NCI-H2107 treated with DMSO at 0.1 percent for 48 hours (cell line): ENCODE data around the gene MAP9.
"Not testable (repeated sequence)": the region's sequence is repeated elsewhere in the genome, so short reads cannot be mapped to it uniquely, and the experiment has no call there.

Experiments
- DNase-seq: peaks from one replicate; lab custom pipeline; 2025; ENCODE audit not compliant: unreplicated experiment; lab: John Stamatoyannopoulos, UW

Gene MAP9

DNA sequence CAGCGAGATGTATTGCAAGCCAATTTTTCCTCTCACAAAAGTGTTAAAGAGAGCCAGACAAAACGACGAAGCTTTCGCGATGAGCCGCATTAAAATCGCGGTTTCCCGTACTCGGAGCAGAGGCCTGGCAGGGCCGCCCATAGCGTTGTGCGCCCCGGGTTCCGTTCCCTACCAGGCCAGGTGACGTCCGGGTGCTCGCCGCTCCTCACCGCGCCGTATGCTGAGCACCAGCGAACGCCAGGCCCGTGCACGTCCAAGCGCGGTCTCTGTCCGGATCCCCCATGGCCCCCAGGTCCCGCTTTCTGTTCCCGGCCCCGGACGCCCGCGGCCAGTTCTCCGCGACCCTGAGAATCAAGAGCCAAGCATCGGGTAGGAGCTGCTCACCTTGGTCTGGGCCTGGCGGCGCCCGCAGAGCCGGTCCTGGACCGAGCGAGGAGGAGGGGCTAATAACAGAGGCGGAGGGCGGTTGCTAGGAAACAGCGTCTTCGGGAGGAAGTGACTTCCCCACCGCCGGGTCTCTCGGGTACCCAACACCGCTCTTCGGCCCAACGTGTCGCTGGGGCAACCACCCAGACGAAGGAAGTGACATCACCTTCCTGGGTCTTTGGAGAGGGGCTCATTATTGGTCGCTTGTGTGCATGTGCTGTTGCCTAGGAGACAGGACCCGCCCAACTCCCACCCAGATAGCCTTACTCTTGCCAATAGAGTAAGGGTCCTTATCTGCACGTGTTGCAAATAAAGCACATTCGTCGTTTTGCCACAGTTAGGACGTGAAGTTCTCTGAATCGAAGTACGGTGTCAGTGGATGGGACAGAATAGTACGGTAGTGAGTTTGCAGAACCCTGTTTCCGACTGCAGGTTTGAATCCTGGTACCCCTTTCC, at the start of gene MAP9:
Gene MAP9 (minus strand): TSS at position 579 of the 882 bp plus-strand sequence. CDS start 1,115 bp downstream, outside the sequence.
- DNase-seq, result peak; percentile 83

DNA sequence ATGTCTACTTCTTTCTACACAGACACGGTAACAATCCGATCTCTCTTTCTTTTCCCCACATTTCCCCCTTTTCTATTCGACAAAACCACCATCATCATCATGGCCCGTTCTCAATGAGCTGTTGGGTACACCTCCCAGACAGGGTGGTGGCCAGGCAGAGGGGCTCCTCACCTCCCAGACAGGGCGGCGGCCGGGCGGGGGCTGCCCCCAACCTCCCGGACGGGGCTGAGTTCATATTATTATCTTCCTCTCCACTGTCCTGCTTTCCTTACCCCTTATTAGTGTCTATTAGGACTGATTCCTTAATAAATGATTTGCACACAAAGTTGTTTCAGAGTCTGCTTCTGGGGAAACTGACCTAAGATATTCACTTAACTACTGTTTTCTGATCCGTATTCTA, 48.0 kb upstream of the MAP9 start:
- DNase-seq, result not testable (repeated sequence)

DNA sequence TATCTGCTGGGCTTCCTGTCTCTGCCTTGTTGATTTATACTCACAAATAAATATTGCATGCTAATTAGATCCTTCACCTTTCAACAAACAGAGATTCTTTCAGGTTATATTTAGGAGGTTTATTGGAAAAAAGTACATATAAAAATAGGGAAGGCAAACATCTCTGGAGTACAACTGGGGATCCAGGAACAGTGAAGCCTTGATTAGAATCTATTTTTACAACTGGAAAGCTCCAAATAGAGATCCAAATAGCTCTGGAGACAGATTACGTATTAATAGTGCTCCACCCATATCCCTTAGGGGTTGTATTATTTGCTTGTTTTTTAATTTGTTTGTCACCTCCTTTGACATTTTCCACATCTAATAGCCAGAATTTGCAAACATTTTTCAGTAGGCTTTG, 46.9 kb upstream of the MAP9 start:
- no peak for DNase-seq

DNA sequence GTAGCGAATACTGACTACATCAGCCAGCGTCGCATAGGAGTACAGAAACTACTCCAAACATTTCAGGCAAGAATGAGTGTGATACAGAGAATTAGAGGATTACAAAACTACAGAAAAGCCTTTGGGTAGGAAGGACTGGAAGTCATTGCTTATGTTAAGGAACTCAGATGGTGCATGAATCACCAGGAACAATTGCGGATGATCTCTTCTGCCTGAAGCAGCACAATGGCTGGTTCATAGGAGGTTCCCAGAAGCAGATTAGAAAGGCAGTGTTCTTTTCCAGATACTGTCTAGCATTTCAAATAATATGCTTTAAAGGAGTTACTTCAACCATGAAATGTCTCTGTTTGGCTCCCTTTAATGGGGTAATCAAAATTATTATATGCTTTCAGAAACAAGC, 42.5 kb upstream of the MAP9 start:
- DNase-seq, result no peak

GRCh38 chr4:155415662-155416061, 38.9 kb upstream of the MAP9 start:
- DNase-seq, result no peak

DNA sequence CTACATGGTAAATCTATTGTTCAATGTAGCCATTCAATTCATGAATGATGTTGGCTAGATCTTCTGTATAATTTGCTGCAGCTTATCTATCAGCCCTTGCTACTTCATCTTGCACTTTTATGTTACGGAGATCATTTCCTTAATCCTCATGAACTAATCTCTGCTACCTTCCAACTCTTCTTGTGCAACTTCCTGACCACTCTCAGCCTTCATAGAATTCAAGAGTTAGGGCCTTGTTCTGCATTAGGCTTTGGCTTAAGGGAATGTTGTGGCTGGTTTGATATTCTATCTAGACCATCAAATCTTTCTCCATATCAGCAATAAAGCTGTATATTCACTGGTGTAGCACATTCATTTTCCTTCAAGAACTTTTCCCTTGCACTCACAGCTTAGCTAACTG, 36.7 kb upstream of the MAP9 start:
- no peak for DNase-seq

GRCh38 chr4:155411546-155411945, 34.8 kb upstream of the MAP9 start:
- DNase-seq, result no peak

GRCh38 chr4:155408796-155409195, 32.0 kb upstream of the MAP9 start:
- no peak for DNase-seq

- DNase-seq, result no peak
Observed at GRCh38 chr4:155407480-155407879, 30.7 kb upstream of the MAP9 start.

DNA sequence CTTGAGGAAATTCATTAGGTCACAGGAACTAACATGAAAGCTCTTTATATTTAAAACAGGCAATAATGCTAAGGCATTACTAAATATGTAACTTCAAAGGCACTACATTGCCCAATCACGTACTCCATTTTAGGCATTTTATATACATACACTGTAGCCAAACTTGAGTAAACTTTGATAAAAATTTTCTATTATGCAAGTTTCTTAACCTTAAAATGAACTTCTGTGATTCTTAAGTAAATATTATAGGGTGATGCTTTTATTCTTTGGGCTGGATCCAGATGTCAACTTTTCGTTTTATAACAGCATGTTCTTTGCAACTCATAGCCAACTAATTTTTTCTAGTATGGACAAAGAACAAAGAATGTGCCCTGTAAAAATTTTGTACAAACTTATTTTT, 28.3 kb upstream of the MAP9 start:
- no peak for DNase-seq

DNA sequence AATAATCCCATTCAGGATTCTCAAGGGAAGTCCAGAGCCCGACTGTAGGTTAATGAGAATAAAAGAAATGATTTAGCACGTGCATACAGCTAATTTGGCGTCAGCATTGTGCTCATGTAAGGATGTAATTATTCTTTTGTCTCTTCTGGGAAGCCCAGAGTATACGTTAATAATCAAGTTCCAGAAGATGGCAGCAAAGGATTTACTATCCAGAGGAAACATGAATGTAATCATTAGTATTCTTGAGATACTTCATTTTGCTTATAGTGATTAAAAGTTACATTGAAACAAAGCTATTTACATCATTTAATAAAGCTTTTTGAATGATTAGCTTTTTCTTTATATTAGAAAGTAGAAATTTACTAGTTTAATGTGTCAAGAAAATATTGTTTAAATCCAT, 27.1 kb upstream of the MAP9 start:
- no peak for DNase-seq

- no peak for DNase-seq
Observed at GRCh38 chr4:155402941-155403340, 26.2 kb upstream of the MAP9 start.

- DNase-seq, result no peak
Observed at GRCh38 chr4:155400893-155401292, 24.1 kb upstream of the MAP9 start.

DNA sequence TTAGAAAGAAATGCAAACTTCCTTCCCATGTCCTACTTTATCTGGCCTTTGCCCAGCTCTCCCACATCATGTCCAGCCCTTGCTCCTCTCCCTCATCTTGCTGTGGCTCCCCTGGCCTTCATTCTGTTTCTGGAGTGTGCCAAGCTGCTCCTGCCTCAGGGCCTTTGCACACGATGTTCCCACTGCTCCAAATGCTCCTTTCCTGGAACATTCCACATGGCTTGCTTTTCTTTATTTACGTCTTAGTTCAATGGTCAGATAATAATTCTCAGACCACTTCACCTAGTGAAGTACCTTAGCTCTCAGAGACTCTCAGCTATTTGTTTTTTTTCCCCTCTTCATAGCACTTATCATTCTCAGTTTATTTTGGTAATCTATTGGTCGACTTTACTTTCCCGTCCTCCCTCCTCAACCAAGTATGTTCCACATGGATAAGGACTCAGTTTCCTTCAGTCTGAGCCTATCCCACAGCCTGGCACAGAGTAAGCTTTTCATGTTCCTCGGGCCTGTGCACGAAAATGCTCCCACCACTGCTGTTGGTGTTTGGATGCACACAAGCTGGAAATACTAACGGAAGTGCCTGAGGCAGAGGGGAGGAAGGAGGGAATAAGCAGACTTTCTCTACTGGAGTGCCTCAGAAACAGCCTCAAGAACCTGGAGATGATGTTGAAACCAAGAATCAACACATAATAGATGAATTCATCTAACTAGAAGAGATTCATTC, 23.4 kb upstream of the MAP9 start:
- no peak for DNase-seq

- DNase-seq, result no peak
Observed at GRCh38 chr4:155392481-155393184, 15.9 kb upstream of the MAP9 start.

DNA sequence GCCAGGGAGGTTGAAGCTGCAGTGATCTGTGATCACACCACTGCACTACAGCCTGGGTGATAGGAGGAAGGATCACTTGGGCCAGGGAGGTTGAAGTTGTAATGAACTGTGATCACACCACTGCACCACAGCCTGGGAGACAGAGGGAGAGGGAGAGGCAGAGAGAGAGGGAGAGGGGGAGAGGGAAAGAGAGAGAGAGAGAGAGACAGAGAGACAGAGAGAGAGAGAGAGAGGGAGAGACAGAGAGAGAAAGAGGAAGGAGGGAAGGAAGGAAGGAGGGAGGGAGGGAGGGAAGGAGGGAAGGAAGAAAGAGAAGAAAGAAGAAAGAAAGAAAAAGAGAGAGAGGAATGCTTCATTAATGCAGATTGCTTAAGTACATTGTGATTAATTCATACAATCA, 15.2 kb upstream of the MAP9 start:
- DNase-seq, result no peak

DNA sequence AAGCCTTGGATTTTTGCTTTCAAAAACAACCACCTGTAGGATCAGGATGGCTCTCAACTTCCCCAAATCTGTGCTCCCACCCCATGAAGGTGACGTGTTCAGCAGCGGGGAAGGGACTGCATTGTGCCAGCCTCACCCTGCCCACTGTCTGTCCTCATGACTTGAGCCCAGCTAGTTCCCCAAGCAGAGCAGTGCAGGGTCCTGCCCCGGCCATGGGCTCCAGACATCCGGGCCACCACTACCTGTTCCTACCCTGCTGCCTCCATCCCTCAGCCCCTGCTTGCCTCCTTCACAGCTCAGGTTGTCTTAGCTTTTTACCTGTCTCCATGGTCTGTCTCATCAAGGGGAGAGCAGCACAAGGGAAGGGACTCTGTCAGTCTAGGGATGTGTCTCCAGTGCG, 11.4 kb upstream of the MAP9 start:
- DNase-seq, result no peak

GRCh38 chr4:155383541-155383940, 6.8 kb upstream of the MAP9 start:
- no peak for DNase-seq

DNA sequence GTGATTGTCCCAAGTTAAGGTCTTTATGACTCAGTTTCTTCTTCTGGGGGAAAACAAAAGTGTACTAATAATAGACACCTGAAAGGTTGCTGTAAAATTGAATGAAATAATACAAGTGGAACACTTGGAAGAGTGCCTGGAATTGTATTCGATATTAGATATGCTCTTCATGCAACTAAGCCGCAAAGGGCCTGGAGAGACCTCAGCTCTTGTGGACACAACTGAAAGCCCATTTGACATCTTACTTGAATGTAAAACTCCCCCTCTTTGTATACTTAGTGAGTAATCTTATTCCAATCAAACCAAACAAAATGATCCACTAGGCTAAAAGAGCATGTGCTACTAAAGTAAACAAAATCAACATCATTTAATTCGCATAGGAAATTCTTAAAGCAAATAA, 511 bp upstream of the MAP9 start:
- peak; percentile 55 for DNase-seq

DNA sequence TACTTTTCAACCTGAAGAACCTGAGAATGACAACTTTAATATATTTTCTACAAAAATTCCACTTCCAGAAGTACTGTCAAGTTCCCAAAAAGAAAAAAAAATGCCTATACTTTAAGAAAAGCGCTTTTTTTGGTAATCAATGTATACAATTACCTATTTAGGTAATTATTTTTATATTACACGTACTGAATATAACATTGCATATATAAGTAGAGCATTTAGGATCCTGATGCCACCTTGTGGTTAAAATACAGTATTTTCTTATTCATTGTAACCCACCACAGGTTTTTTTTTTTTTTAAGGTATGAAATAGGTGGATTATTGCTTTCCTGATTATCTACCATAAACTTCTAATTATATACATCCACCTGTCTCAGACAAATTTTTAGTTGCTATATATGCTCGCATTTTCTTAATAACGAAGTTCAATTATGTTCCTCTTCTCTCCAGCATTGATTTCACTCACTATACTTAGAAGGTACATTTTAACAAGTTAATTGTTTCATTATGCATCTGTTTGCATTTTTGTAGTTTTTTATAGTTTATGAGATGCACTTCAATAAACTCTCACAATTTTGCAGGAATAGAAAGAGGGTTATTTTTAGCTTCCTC, 5.2 kb downstream of the MAP9 start:
- peak; percentile 0 for DNase-seq

- DNase-seq, result no peak
Observed at GRCh38 chr4:155367608-155368007, 9.2 kb downstream of the MAP9 start.
